ENCODE data around the gene AVPR2.

GRCh38 chrX:153934148-153934761 is 29.8 kb downstream of the AVPR2 start:
- no peak for TF ChIP-seq POLR2AphosphoS5 (IDR thresholded peaks at IDR 0.05)
- TF ChIP-seq CTCF (IDR thresholded peaks at IDR 0.05), result no peak

Measured in esophagus muscularis mucosa (tissue), 3 donors.